PC-9 (cell line): Measurements from ENCODE around the gene POLR2J3. TPM values are rescaled to one million over a fixed set of nuclear protein-coding genes. Genes with fewer than 3 reads are reported as not detected.
"Not testable (repeated sequence)": the region's sequence is repeated elsewhere in the genome, so short reads cannot be mapped to it uniquely, and the experiment has no call there.

Experiments used
- BruUV-seq: library from RNA; stranded (reverse); fragments of 400-500 nt; replicated peaks from 2 replicates; lab custom pipeline; 2021; lab: Mats Ljungman, UMichigan
- CTCF ChIA-PET: fragments of 300-600 bp; sonication (Branson Sonifier 250); formaldehyde crosslinking; loops from one replicate; lab custom pipeline; 2022; ENCODE audit warnings: antibody characterized with exemption; lab: Charles Lee
- POLR2A ChIA-PET: fragments of 300-600 bp; sonication (Branson Sonifier 250); formaldehyde crosslinking; loops from one replicate; lab custom pipeline; 2022; ENCODE audit warnings: antibody characterized with exemption; ENCODE audit not compliant: unreplicated experiment; lab: Charles Lee
- DNase-seq, 2 experiments: peaks; one replicate each; pipeline versions ENCODE4 v3.0.0 to v3.0.0-alpha.2; 2015 to 2022; ENCODE audit warnings: mixed read lengths in 1 of 2
- H2AFZ ChIP-seq: fragments of 200-600 bp; sonication (generic); 2 replicates; pipeline ENCODE4 v1.8.1; 2017; ENCODE audit warnings: antibody characterized with exemption
- H3F3A ChIP-seq: fragments of 200-600 bp; sonication (generic); 2 replicates; pipeline ENCODE4 v1.8.1; 2017; ENCODE audit warnings: antibody characterized with exemption, mild to moderate bottlenecking, low read depth; ENCODE audit not compliant: insufficient read depth
- H3K27ac ChIP-seq: fragments of 200-600 bp; sonication (generic); 2 replicates; pipeline ENCODE4 v1.6.1; 2016; ENCODE audit warnings: mixed run types
- H3K27me3 ChIP-seq: fragments of 200-600 bp; sonication (generic); 2 replicates; pipeline ENCODE4 v1.6.1; 2016; ENCODE audit warnings: low read depth, mixed run types; ENCODE audit not compliant: insufficient read depth
- H3K36me3 ChIP-seq: fragments of 200-600 bp; sonication (generic); 2 replicates; pipeline ENCODE4 v1.6.1; 2016; ENCODE audit warnings: low read depth, mixed run types
- H3K4me1 ChIP-seq: fragments of 200-600 bp; sonication (generic); replicated peaks from 2 replicates; pipeline ENCODE4 v1.6.1; 2016; ENCODE audit warnings: mixed run types; ENCODE audit not compliant: insufficient read depth
- H3K4me2 ChIP-seq: fragments of 200-600 bp; sonication (generic); 2 replicates; pipeline ENCODE4 v1.6.1; 2017; ENCODE audit warnings: mixed run types
- H3K4me3 ChIP-seq: fragments of 200-600 bp; sonication (generic); 2 replicates; pipeline ENCODE4 v1.6.1; 2016; ENCODE audit warnings: mixed run types
- H3K79me2 ChIP-seq: fragments of 200-600 bp; sonication (generic); 2 replicates; pipeline ENCODE4 v1.6.1; 2017; ENCODE audit warnings: low read depth, mixed run types
- H3K9me2 ChIP-seq: fragments of 200-600 bp; sonication (generic); 2 replicates; pipeline ENCODE4 v1.8.1; 2017; ENCODE audit warnings: mild to moderate bottlenecking; ENCODE audit not compliant: insufficient read depth
- H3K9me3 ChIP-seq: fragments of 200-600 bp; sonication (generic); 2 replicates; pipeline ENCODE4 v1.8.1; 2016; ENCODE audit warnings: low read depth; ENCODE audit not compliant: insufficient read depth
- H4K20me1 ChIP-seq: fragments of 200-600 bp; sonication (generic); 2 replicates; pipeline ENCODE4 v1.8.1; 2017; ENCODE audit not compliant: insufficient read depth
- intact Hi-C: fragments of 100-400 bp; cut with micrococcal nuclease; formaldehyde crosslinking; loops from one replicate; pipeline ENCODE4 v1.10.0; 2022; ENCODE audit not compliant: unreplicated experiment
- total RNA-seq: library from RNA; stranded (reverse); gene quantifications from 2 replicates; pipeline ENCODE4 v1.2.3, GENCODE V29; 2021

The POLR2J3 gene
- total RNA-seq, 1 experiment from 2014 or later = 54.0 TPM

GRCh38 chr7:102517550-102518147 lies 54.7 kb downstream of the POLR2J3 start, which contains the start of gene RASA4B:
Gene RASA4B (minus strand): TSS chr7:102517777. CDS start chr7:102517710, 67 bp downstream.
- H3K4me1 ChIP-seq, BruUV-seq, H4K20me1 ChIP-seq, H3F3A ChIP-seq, H3K9me3 ChIP-seq, CTCF ChIA-PET, H3K4me2 ChIP-seq, DNase-seq, intact Hi-C loops, H3K27me3 ChIP-seq, H2AFZ ChIP-seq, H3K36me3 ChIP-seq, H3K4me3 ChIP-seq, H3K27ac ChIP-seq, POLR2A ChIA-PET, H3K9me2 ChIP-seq, H3K79me2 ChIP-seq: not testable (repeated sequence)

Other genes starting within 250 kb of the POLR2J3 start
- not detected in 2 replicates for gene SPDYE6, start 216.1 kb downstream of the POLR2J3 start, total RNA-seq
- 34.6 and 43.1 TPM in 2 replicates for gene PRKRIP1, start 176.2 kb downstream of the POLR2J3 start, total RNA-seq
- gene ORAI2, start 139.0 kb downstream of the POLR2J3 start, total RNA-seq = 53.3 and 59.7 TPM in 2 replicates
- 10.9 and 18.1 TPM in 2 replicates for gene ALKBH4, start 107.7 kb downstream of the POLR2J3 start, total RNA-seq
- gene LRWD1, start 107.6 kb downstream of the POLR2J3 start, total RNA-seq = 35.3 and 57.9 TPM in 2 replicates
- 50.2 and 66.9 TPM in 2 replicates for gene POLR2J, start 93.7 kb downstream of the POLR2J3 start, total RNA-seq
- gene RASA4B, start 54.8 kb downstream of the POLR2J3 start, total RNA-seq = 1.2 and 5.8 TPM in 2 replicates
- gene UPK3BL2, start 28.9 kb downstream of the POLR2J3 start, total RNA-seq = 24.3 and 36.8 TPM in 2 replicates
- not detected in 2 replicates for gene SPDYE2, start 21.4 kb downstream of the POLR2J3 start, total RNA-seq
- gene RASA4, start 44.2 kb upstream of the POLR2J3 start, total RNA-seq = 25.5 and 44.7 TPM in 2 replicates
- 39.8 and 52.0 TPM in 2 replicates for gene UPK3BL1, start 70.2 kb upstream of the POLR2J3 start, total RNA-seq
- not detected in 2 replicates for gene SPDYE2B, start 77.7 kb upstream of the POLR2J3 start, total RNA-seq
- gene POLR2J2, start 99.1 kb upstream of the POLR2J3 start, total RNA-seq = 16.4 and 17.6 TPM in 2 replicates
- gene FAM185A, start 176.4 kb upstream of the POLR2J3 start, total RNA-seq = 9.2 and 13.1 TPM in 2 replicates